BJ (cell line): Measurements from ENCODE around the gene PLA1A. TPM values are rescaled to one million over a fixed set of nuclear protein-coding genes. Genes with fewer than 3 reads are reported as not detected.
"Not testable (repeated sequence)": the region's sequence is repeated elsewhere in the genome, so short reads cannot be mapped to it uniquely, and the experiment has no call there.

ENCODE experiments used
- CTCF ChIA-PET: fragments of 350-600 bp; formaldehyde crosslinking; extraction: SDS; loops from one replicate; lab custom pipeline; 2021; ENCODE audit warnings: antibody characterized with exemption, inconsistent platforms; lab: Yijun Ruan, JAX
- POLR2A ChIA-PET: fragments of 300-600 bp; sonication (Branson Sonifier 250); formaldehyde crosslinking; extraction: SDS; loops from one replicate; lab custom pipeline; 2021; ENCODE audit warnings: antibody characterized with exemption; lab: Charles Lee
- DNase-seq: peaks from one replicate; pipeline ENCODE4 v3.0.0-alpha.2; 2011; ENCODE audit warnings: low read depth
- H3K27me3 ChIP-seq: 2 replicates; pipeline ENCODE4 v1.6.0; 2011; ENCODE audit warnings: low read length; ENCODE audit not compliant: control insufficient read depth, insufficient read depth
- H3K36me3 ChIP-seq: 2 replicates; pipeline ENCODE4 v1.5.1; 2011; ENCODE audit warnings: low read length; ENCODE audit not compliant: control insufficient read depth, insufficient read depth
- H3K4me3 ChIP-seq: 2 replicates; pipeline ENCODE4 v1.5.1; 2011; ENCODE audit warnings: low read depth, mild to moderate bottlenecking, control low read depth, low read length
- CTCF ChIP-seq: IDR thresholded peaks from 2 replicates; pipeline ENCODE4 v1.5.1; 2011; ENCODE audit warnings: low read depth, mild to moderate bottlenecking, control low read depth, inconsistent platforms, low read length, moderate library complexity; ENCODE audit not compliant: insufficient read depth
- polyA minus RNA-seq: library from RNA; depleted of rRNA, polyadenylated mRNA; stranded (reverse); fragments of >200 nt; gene quantifications from 2 replicates; pipeline ENCODE4 v1.2.3, GENCODE V29; 2011; rRNA and poly(A)+ RNA removed
- polyA plus RNA-seq: library from polyadenylated mRNA; depleted of rRNA; stranded (reverse); fragments of >200 nt; gene quantifications from 2 replicates; pipeline ENCODE4 v1.2.3, GENCODE V29; 2011; rRNA removed

PLA1A gene
- polyA plus RNA-seq, result not detected in 2 replicates
- not detected in 2 replicates for polyA minus RNA-seq

- ChIA-PET POLR2A (no interaction called here), CTCF (no interaction called here)
- TF ChIP-seq CTCF, result no peak
- Histone ChIP-seq H3K4me3 (no peak within 1 kb of the TSS), H3K27me3 (no peaks in the 10 kb centered on the region), H3K36me3 (no peaks in the 10 kb centered on the region)
- DNase-seq, result no peak
These were observed at the start of gene PLA1A for GRCh38 chr3:119597548-119598288. PLA1A (plus strand) TSS chr3:119597885; CDS start chr3:119597914, 29 bp downstream.

GRCh38 chr3:119548341-119548740, 49.3 kb upstream of the PLA1A start:
- Histone ChIP-seq H3K36me3 (no peaks in the 10 kb centered on the region), H3K4me3 (no peak overlapping the region), H3K27me3 (no peaks in the 10 kb centered on the region)
- ChIA-PET POLR2A (no interaction called here), CTCF (no interaction called here)
- DNase-seq, result no peak
- TF ChIP-seq CTCF, result no peak

- H3K4me3 ChIP-seq, result no peak overlapping the region
- no peak for TF ChIP-seq CTCF
- ChIA-PET CTCF (no interaction called here), POLR2A (no interaction called here)
- no peaks in the 10 kb centered on the region for H3K27me3 ChIP-seq
- no peaks in the 10 kb centered on the region for H3K36me3 ChIP-seq
- DNase-seq, result no peak
These were observed 47.3 kb upstream of the PLA1A start for GRCh38 chr3:119550192-119550910.

GRCh38 chr3:119551598-119551997, 46.1 kb upstream of the PLA1A start:
- no peak for TF ChIP-seq CTCF
- ChIA-PET CTCF (interaction anchor here (1.4 kb wide), 1 partner anchor 12 kb away, joined by 5 read pairs; no protein-coding TSS in a partner anchor), POLR2A (no interaction called here)
- no peaks in the 10 kb centered on the region for H3K36me3 ChIP-seq
- no peak for DNase-seq
- peaks cover 2% of the 10 kb centered on the region; the same call in 1 of the 2 replicates for H3K27me3 ChIP-seq
- H3K4me3 ChIP-seq, result no peak overlapping the region

GRCh38 chr3:119552928-119553327, 44.8 kb upstream of the PLA1A start:
- POLR2A ChIA-PET, H3K27me3 ChIP-seq, DNase-seq, H3K36me3 ChIP-seq, H3K4me3 ChIP-seq, CTCF ChIA-PET: not testable (repeated sequence)
